Activated B cell treated with CpG ODN at 0.5 μM for 24 hours (primary cell): ENCODE data around the gene MAN2A1. TPM values are rescaled to one million over a fixed set of nuclear protein-coding genes. Genes with fewer than 3 reads are reported as not detected.

Source experiments
- ATAC-seq: fragments of 200-7000 bp; cut with Tn5 transposase; one replicate; pipeline ENCODE4 v1.10.0; 2021; ENCODE audit warnings: low read depth, mild to moderate bottlenecking, moderate library complexity
- CTCF ChIA-PET: fragments of 350-600 bp; sonication (Branson Sonifier 250); formaldehyde crosslinking; loops from one replicate; lab custom pipeline; 2021; ENCODE audit warnings: antibody characterized with exemption; lab: Charles Lee
- POLR2A ChIA-PET: fragments of 350-600 bp; sonication (Branson Sonifier 250); formaldehyde crosslinking; loops from one replicate; lab custom pipeline; 2021; ENCODE audit warnings: antibody characterized with exemption; lab: Charles Lee
- DNase-seq: peaks from one replicate; pipeline ENCODE4 v3.0.0; 2022
- H3K27ac Mint-ChIP-seq: one replicate; pipeline ENCODE4 v1.8.0; 2020; ENCODE audit warnings: mixed read lengths
- H3K27me3 Mint-ChIP-seq: one replicate; pipeline ENCODE4 v1.8.0; 2021; ENCODE audit warnings: mixed read lengths
- H3K36me3 Mint-ChIP-seq: one replicate; pipeline ENCODE4 v1.8.0; 2021; ENCODE audit warnings: low read depth, mixed read lengths
- H3K4me1 Mint-ChIP-seq: one replicate; pipeline ENCODE4 v1.8.0; 2021; ENCODE audit warnings: mixed read lengths
- H3K4me3 Mint-ChIP-seq: one replicate; pipeline ENCODE4 v1.8.0; 2020; ENCODE audit warnings: mild to moderate bottlenecking, mixed read lengths
- H3K9me3 Mint-ChIP-seq: one replicate; pipeline ENCODE4 v1.8.0; 2020; ENCODE audit warnings: mixed read lengths
- intact Hi-C: fragments of 100-400 bp; cut with micrococcal nuclease; formaldehyde crosslinking; loops from one replicate; pipeline ENCODE4 v1.15.1; 2024
- total RNA-seq: library from RNA; stranded (reverse); gene quantifications from 2 replicates; pipeline ENCODE4 v1.2.3, GENCODE V29; 2022
- TF ChIP-seq, protein P1 (sequence below): fragments of 200-600 bp; IDR thresholded peaks from one replicate; pipeline ENCODE4 v1.8.0; 2022; ENCODE audit warnings: antibody characterized with exemption, mild to moderate bottlenecking

Gene MAN2A1
- total RNA-seq, 1 donor from 2014 or later: 48.6 TPM

DNA sequence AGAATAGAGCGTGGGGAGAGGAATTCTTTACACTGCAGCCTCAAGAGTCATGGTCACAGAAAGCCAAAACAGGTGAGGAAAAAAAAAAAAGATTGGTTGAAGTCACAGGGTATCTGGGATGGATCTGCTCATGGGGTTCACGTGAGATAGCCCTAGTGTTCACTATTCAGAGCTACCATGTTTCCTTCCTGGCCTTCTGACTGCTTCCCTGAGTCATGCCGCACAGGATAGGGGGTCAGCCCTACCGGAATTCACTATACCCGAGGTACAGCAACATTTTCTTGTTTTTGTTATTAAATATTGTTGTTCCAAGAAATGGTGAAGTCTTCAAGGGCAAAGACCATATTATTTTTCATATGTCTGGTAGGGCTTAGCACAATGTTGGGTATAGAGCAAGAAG, 21.5 kb upstream of the MAN2A1 start:
- Mint-ChIP-seq H3K27ac (no peak overlapping the region), H3K4me1 (no peaks in the 10 kb centered on the region), H3K9me3 (no peaks in the 10 kb centered on the region), H3K27me3 (peaks cover 23% of the 10 kb centered on the region), H3K4me3 (no peak overlapping the region), H3K36me3 (no peaks in the 10 kb centered on the region)
- POLR2A ChIA-PET: no interaction called here
- intact Hi-C loops: no loop called here
- DNase-seq (no peak), ATAC-seq (no peak)
- TF ChIP-seq, protein P1, sequence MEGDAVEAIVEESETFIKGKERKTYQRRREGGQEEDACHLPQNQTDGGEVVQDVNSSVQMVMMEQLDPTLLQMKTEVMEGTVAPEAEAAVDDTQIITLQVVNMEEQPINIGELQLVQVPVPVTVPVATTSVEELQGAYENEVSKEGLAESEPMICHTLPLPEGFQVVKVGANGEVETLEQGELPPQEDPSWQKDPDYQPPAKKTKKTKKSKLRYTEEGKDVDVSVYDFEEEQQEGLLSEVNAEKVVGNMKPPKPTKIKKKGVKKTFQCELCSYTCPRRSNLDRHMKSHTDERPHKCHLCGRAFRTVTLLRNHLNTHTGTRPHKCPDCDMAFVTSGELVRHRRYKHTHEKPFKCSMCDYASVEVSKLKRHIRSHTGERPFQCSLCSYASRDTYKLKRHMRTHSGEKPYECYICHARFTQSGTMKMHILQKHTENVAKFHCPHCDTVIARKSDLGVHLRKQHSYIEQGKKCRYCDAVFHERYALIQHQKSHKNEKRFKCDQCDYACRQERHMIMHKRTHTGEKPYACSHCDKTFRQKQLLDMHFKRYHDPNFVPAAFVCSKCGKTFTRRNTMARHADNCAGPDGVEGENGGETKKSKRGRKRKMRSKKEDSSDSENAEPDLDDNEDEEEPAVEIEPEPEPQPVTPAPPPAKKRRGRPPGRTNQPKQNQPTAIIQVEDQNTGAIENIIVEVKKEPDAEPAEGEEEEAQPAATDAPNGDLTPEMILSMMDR: no peak
- CTCF ChIA-PET: no interaction called here

DNA sequence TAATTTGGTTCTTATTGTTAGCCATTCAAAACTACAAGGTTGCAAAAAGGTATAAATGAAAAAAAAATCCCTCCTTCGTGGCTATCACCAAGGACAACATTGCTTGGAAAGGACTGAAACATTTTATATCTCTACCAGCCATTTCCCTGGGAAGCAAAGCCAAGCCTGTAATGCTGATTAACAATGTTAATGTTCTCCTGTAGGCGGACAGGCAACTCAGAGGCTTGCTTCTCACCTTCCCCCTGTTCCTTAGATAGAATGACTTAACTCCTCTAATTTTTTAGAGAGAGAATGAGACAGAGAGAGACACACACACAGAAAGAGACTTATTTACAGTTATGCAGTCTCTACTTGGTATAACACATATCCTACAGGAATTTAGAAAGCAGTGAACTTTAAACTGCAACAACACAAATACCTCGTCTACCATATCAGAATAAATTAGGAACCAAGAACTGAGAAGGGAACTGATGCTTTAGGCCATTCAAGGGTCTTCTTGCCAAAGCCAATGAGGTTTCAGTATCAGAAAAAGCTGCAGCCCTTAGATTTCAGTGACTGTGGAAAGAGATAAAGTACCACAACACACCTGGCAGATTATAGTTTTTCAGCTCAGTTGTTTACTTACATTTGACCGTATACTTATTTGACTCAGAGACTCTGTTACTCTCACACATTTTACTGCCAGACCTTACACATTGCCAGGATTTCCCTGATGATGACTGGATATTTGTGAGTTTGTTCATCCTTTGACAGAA, 20.9 kb upstream of the MAN2A1 start:
- no peak for ATAC-seq
- H3K9me3 Mint-ChIP-seq: no peaks in the 10 kb centered on the region
- H3K27me3 Mint-ChIP-seq: peaks cover 28% of the 10 kb centered on the region
- TF ChIP-seq, protein P1: no peak
- intact Hi-C loops: no loop called here
- no peaks in the 10 kb centered on the region for H3K36me3 Mint-ChIP-seq
- H3K4me3 Mint-ChIP-seq: no peak overlapping the region
- no peak overlapping the region for H3K27ac Mint-ChIP-seq
- no peaks in the 10 kb centered on the region for H3K4me1 Mint-ChIP-seq
- DNase-seq: no peak
- ChIA-PET POLR2A (no interaction called here), CTCF (no interaction called here)

DNA sequence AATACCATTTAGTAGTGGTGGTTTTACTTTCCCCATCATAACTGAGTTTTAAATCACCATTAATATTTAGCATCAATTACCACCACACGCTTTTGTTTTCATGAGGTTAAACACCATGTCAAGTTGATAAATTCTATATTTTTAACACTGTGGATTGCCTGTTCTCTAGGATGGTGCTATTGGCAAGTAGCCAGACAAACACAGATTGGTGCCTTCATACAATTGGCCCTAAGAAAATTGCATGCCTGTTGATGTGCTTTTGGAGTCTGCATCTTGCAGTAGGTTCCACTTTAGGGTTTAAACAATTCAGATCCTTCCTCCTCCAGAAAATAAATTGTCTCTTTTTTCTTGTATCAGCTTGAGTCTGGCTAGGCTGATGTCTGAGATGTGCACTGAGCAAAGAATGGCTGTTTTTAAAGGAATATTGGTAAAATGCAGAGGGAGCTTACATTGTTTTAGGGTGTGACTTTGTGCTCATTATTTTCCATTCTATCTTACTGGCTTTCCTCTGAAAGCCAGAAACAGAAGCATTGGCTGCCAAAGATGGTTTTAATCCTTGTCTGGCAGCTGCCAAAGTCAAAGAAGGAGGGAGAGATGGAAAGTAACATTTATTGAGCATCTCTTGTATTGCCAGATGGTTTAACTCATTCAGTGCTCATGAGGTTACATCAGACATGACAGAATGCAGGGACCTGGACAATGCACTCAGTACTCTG, 19.6 kb upstream of the MAN2A1 start:
- Mint-ChIP-seq H3K27me3 (peaks cover 32% of the 10 kb centered on the region), H3K36me3 (no peaks in the 10 kb centered on the region), H3K9me3 (no peaks in the 10 kb centered on the region), H3K4me1 (no peaks in the 10 kb centered on the region), H3K27ac (no peak overlapping the region), H3K4me3 (no peak overlapping the region)
- ATAC-seq (no peak), DNase-seq (no peak)
- POLR2A ChIA-PET: no interaction called here
- TF ChIP-seq, protein P1: no peak
- CTCF ChIA-PET: no interaction called here
- intact Hi-C loops: no loop called here

DNA sequence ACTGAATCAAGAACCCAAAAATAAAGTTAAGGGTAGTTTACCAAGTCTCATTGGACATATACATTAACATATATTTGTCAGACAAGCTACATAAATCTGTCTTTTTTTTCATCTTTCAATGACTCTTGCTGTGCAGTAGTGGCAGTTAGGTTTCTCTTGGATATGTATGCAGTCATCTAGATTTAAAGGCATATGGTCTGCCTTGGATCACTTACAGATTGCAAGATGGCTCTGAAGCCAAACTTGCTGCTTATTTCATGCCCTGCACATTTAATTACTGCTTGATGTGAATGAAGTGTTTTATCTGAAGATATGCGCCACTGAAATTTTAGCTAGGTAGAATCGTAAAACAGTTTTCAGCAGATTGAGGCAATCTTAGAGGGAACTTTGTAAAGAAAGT, 18.6 kb upstream of the MAN2A1 start:
- H3K27me3 Mint-ChIP-seq: peaks cover 40% of the 10 kb centered on the region
- H3K9me3 Mint-ChIP-seq: no peaks in the 10 kb centered on the region
- no peaks in the 10 kb centered on the region for H3K36me3 Mint-ChIP-seq
- no peak for ATAC-seq
- H3K4me3 Mint-ChIP-seq: no peak overlapping the region
- H3K27ac Mint-ChIP-seq: no peak overlapping the region
- TF ChIP-seq, protein P1: no peak
- DNase-seq: no peak
- ChIA-PET CTCF (no interaction called here), POLR2A (no interaction called here)
- intact Hi-C loops: no loop called here
- no peaks in the 10 kb centered on the region for H3K4me1 Mint-ChIP-seq

DNA sequence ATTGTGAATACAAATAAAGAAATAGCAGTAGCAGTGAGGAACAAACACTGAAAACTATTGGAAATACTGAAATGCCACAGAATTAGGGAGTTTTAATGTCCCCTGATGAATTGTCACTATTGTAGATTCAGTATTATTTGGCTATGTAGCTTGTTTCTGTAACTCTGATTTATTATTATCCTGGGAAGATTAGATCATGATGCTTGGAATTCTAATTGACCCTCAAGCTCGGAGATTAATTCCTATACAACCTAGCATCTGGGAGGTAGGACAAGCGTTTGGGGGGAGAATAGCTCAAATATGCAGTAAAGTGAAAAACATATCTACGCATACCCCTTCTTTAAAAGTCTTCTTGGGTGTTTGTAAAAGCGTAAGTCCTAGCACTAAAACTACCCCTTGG, 15.1 kb upstream of the MAN2A1 start:
- no peak overlapping the region for H3K27ac Mint-ChIP-seq
- DNase-seq: no peak
- TF ChIP-seq, protein P1: no peak
- H3K4me1 Mint-ChIP-seq: no peaks in the 10 kb centered on the region
- ATAC-seq: no peak
- ChIA-PET CTCF (no interaction called here), POLR2A (no interaction called here)
- H3K9me3 Mint-ChIP-seq: no peaks in the 10 kb centered on the region
- H3K27me3 Mint-ChIP-seq: peaks cover 54% of the 10 kb centered on the region
- intact Hi-C loops: no loop called here
- H3K36me3 Mint-ChIP-seq: no peaks in the 10 kb centered on the region
- no peak overlapping the region for H3K4me3 Mint-ChIP-seq
